Hematopoietic multipotent progenitor cell treated with erythropoietin and hydrocortisone succinate and interleukin-3 and kit ligand, for 17 days (in vitro differentiated cells): ENCODE data around the gene WASF3.
A peak's percentile ranks its signal among the peaks of the same experiment; 100 is the strongest.

Experiments used
- DNase-seq: peaks from one replicate; pipeline ENCODE4 v3.0.0-alpha.2; 2015; ENCODE audit warnings: low spot score

The WASF3 gene

DNA sequence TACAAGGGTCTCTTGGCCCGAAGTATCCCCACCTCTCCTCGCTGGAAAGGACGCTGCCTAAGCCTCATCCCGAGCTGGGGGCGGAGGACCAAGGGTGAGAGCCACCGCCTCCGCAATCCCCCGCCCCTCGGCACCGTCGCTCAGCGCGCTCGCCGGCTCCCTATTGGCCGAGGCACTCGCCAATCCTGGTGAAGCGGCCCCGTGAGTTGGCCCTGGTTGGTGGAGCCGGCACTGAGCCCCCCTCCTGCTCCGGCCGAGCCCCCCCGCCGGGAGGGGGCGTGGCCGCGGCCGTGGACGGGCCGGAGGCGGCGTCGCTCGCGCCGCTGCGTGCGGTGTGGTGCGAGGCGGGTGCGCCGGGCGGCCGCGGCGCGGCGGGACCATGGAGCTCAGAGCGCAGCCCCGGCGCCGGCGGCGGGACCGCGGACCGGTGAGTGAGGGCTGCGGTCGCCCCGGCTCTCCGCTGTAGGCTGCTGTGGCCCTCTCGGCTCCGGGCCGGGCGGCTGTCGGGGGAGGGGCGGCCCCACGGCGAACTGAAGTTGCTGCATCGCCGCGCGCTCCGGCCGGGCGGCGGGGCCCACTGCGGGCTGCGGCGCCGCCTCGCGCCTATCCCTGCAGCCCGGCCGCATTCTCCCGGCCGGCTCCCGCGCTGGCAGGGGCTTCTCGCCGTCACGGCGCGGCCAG is at the start of gene WASF3:
Gene WASF3, plus strand, starts transcription at position 291 of the 681 bp plus-strand sequence. CDS start 84,588 bp downstream, outside the sequence.
- peak; percentile 50 for DNase-seq

DNA sequence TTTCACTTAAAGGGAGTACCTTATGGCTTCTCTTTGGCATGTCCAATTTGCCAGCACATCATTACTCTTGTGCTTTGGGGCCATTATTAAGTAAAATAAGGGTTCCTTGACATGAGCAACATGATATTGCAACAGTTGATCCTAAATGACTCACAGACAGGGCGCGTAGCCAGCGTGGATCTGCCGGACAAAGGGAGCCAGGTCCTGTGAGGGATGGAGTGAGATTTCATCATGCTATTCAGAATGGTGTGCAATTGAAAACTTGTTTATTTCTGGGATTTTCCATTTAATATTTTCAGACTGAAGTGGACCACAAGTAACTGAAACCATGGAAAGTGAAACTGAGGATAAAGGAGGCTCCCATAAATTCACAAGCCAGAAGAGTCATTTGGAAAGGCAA is 48.6 kb upstream of the WASF3 start:
- no peak for DNase-seq

GRCh38 chr13:26509491-26509890 is 48.0 kb upstream of the WASF3 start:
- no peak for DNase-seq

DNA sequence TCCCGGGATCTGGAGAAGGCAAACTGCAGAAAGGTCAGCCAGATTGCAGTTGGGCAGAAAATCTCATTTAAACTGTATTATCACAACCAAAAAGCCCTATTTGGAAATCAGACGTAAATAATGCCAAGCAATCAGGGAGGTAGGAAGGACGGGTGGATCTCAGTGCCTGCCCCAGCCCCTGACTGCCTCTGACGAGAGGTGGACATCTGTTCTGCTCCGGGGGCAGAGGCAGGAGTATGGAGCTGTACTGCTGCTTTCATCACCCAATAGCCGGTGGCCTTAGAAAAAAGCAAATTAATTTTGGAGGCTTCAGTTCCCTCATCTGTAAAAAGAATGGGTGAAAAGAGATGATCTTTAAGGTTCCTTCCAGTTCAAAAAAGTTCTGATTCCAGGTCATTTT is 43.6 kb upstream of the WASF3 start:
- no peak for DNase-seq

GRCh38 chr13:26515721-26516120 is 41.8 kb upstream of the WASF3 start:
- no peak for DNase-seq

GRCh38 chr13:26517936-26518335 is 39.5 kb upstream of the WASF3 start:
- no peak for DNase-seq

DNA sequence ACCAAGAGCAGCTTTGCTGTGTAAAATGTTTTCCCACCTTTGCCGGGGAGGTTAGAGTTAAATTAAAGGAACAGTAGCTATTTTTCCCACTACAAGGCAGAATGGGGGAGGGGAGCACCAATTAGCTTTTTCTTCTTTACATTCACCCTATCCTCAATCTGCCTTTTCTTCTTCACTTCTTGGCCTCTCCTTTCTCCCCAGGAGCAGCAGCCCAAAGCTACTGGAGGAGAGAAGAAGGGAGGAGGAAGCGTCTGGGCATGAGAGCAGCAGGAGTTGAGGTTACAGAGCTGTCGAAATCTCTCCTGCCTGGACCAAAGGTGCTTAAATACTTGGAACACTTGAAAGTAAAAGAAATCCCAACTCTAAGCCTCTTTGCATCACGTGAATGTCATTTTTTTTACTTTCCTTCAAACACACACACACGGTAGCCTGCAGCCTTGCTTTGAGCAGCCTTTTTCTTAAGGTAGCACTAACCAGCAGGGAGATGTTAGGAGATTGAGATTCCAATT is 39.0 kb upstream of the WASF3 start:
- no peak for DNase-seq

- DNase-seq: no peak
Observed at GRCh38 chr13:26522571-26522970, 34.9 kb upstream of the WASF3 start.

DNA sequence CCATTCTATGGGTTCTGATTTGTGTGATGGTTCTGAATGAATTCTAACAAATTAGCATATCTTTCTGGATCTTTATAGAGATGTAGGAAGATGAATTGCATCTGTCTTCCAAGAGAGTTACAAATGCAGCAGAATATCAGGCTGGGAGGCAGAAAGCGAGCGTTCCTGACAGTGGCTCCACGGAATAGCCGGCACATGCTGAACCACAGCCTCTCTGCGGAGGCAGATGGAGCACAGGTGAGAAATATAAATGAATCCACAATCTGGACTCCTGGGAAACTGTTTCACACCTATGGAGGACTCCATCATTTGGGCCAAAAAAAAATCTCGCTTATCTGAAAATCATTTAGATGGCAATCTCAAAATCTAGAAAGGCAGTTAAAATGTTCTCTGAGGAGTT is 34.5 kb upstream of the WASF3 start:
- no peak for DNase-seq

DNA sequence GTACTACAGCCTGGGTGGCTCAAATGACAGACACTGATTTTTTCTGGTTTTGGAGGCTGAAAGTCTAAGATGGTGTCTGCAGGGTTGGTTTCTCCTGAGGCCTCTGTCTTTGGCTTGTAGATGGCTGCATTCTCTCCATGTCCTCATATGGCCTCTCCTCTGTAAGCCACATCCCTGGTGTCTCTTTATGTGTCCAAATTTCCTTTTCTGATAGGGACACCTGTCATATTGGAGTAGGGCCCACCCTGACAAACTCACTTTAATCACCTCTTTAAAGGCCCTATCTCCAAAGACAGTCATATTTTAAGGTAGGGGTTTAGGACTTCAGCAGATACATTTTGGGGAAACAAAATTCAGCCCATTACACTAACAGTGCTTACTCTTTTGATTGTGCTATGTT is 32.0 kb upstream of the WASF3 start:
- no peak for DNase-seq

GRCh38 chr13:26526702-26527216 is 30.7 kb upstream of the WASF3 start:
- DNase-seq: no peak

DNA sequence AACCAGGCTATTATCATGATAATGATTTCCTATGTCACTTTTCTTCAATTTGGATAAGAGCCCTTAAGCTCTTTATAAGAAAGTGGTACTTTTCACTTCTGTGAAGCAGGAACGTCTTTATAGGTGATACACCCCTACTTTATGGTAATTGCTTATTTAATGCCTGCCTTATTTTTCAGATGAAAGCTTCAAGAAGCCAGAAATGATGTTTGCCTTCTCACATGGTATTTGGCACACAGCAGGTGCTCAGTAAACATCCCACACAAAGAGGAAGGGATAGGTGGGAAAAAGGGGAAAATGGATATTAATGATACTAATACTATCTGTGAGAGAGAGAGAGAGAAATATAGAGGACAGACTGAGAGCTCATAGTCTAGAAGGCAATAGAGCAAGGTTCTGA is 29.0 kb upstream of the WASF3 start:
- no peak for DNase-seq

DNA sequence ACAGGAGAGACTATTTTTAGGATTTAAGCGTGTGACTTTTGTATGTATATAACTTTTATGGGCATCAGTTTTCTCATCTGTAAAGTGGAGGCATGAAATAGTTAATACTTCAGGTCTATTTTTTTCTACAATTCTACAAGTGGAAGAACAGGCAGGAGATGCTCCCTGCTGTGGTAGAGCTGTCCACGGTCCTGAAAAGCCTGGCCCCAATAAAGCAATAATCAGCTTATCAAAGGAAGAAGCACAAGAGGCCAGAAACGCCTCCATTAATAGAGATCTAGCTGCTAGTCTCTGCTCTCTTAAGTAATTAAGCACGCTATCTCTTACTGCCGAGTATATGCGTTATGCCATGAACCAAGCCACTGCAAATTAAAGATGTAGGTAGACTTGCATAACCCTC is 28.0 kb upstream of the WASF3 start:
- DNase-seq: no peak

DNA sequence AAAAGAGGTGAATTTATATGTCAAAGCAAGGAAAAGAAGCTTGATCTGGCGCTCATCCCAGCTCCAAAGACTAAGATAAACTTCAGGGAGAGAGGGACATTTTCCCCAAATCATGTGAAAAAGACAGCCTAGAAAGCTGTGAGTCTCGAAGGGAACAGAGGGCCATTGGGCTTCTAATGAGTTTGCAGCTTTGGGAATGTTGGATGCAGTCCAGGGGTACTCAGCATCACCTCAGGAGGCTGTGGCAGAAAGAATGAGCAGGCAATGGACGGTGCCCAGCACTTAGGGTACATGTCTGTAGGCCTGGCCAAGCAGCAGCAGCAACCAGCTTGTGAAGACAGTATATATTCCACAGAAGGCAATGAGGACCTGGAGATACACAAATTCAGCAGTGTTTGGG is 25.7 kb upstream of the WASF3 start:
- no peak for DNase-seq

- no peak for DNase-seq
Observed at GRCh38 chr13:26534036-26534726, 23.3 kb upstream of the WASF3 start.

DNA sequence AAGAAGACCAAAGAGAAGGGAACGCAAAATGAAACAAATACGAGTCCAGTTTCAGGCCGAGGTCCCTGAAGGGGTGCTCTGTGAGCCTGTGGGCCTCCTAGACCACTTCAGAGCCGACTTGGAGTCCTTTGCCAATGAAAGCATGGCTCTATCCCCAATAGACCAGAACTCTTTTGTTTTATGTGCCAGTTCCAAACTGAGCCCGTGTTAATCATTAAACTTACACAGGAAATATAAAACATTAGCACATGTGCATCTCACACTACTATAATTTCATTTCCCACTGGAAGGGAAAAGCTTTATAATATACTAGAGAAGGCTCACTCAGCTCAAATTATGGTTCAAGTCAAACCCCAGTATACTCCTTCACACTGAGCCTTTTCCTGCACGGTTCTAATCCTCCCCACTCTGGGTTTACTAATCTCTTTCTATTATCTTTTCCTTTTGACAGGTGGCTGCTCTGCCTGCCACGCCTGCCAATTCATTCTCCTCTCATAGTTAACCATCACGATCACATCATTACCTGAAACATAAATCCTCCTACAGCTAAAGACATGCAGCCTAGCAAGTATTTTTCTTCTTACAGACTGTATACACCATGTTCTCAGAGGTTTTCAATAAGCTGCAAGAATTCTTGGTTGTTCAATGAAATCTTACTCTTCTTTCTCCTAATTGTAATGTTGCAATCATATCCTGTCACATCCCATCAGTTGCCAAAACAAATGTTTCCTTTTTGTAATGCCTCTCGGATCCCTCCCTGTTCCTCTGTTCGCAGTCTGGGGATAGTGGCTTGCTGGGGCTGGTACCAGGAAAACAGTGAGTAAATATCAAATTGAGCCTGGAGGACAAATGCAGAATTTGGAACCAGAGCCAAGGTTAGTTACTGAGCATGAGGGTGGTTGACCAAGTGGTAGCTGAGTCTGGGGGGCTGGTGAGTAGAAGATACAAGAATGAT is 18.8 kb upstream of the WASF3 start:
- no peak for DNase-seq

DNA sequence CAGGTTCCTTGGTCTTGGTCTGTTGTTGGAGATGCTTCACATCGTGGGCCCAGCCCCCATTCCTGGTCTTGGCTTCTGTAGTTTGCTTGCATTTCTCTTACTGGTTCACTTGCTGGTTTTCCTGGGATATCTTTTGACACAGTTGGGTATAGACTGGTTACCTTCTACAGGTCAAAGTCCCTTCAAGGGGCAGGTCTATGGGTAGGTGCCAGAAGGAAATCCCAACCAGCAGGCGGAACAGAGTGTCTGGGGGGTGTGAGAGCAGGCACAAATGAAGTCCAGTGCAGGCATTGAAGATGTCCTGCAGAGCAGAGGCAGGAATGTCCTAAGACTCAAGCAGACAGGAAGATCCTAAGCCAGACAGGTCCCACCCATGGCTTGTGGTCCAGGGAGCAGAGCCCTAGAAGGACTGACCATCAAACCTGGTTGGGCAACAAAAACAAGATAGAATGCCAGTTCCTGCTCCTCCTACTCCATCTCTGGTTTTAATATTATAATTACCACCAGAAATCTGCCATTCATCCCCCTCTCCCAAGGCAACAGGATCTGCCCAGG is 17.7 kb upstream of the WASF3 start:
- DNase-seq: no peak

- DNase-seq: no peak
Observed at GRCh38 chr13:26540334-26540733, 17.1 kb upstream of the WASF3 start.

- DNase-seq: no peak
Observed at GRCh38 chr13:26541041-26541440, 16.4 kb upstream of the WASF3 start.

- no peak for DNase-seq
Observed at GRCh38 chr13:26541678-26542568, 15.6 kb upstream of the WASF3 start.

GRCh38 chr13:26544707-26545106 is 12.8 kb upstream of the WASF3 start:
- DNase-seq: no peak
